PFSK-1 (cell line): ENCODE results near the gene RASA3.

Experiments used
- FOXP2 ChIP-seq: optimal IDR thresholded peaks from 2 replicates; pipeline ENCODE3; 2011; ENCODE audit warnings: borderline replicate concordance, control low read depth, inconsistent platforms; ENCODE audit not compliant: insufficient read depth; ENCODE audit errors: extremely low read length, extremely low read depth
- POLR2AphosphoS5 ChIP-seq: IDR thresholded peaks from 2 replicates; pipeline ENCODE4 v1.6.1; 2012; ENCODE audit warnings: low read depth, mild to moderate bottlenecking, control low read depth, low read length, moderate library complexity
- REST ChIP-seq, 2 experiments: IDR thresholded peaks; 2 replicates each; pipeline versions ENCODE4 v1.6.1 to v1.8.0; 2011 to 2012; ENCODE audit warnings: low read depth in 2 of 2, low read length in 2 of 2, control low read depth in 1 of 2, inconsistent platforms in 1 of 2, mild to moderate bottlenecking in 1 of 2, moderate library complexity in 1 of 2; ENCODE audit not compliant: insufficient read depth in 1 of 2
- SIN3A ChIP-seq: IDR thresholded peaks from 2 replicates; pipeline ENCODE4 v1.6.1; 2012; ENCODE audit warnings: mild to moderate bottlenecking, low read length, moderate library complexity, borderline replicate concordance; ENCODE audit not compliant: insufficient read depth
- TAF1 ChIP-seq: IDR thresholded peaks from 2 replicates; pipeline ENCODE4 v1.6.1; 2012; ENCODE audit warnings: low read length, control low read depth, borderline replicate concordance; ENCODE audit not compliant: insufficient read depth

The RASA3 gene

GRCh38 chr13:113976711-113977684, 155.4 kb downstream of the RASA3 start:
- TF ChIP-seq SIN3A: no peak
- no peak for TF ChIP-seq POLR2AphosphoS5
- TF ChIP-seq FOXP2: no peak
- no peak for TF ChIP-seq REST (IDR thresholded peaks at IDR 0.05; ENCODE audit: insufficient read depth in 1 of 2, low read depth in 2 of 2, low read length in 2 of 2)
- TF ChIP-seq TAF1: no peak

GRCh38 chr13:113975416-113975815, 157.0 kb downstream of the RASA3 start:
- no peak for TF ChIP-seq SIN3A
- TF ChIP-seq POLR2AphosphoS5: no peak
- TF ChIP-seq TAF1: no peak
- TF ChIP-seq FOXP2: no peak
- no peak for TF ChIP-seq REST (IDR thresholded peaks at IDR 0.05; ENCODE audit: insufficient read depth in 1 of 2, low read depth in 2 of 2, low read length in 2 of 2)

- TF ChIP-seq SIN3A (no peak), REST (IDR thresholded peaks at IDR 0.05; ENCODE audit: insufficient read depth in 1 of 2, low read depth in 2 of 2, low read length in 2 of 2) (no peak), FOXP2 (no peak), TAF1 (no peak), POLR2AphosphoS5 (no peak)
Observed at GRCh38 chr13:113974304-113975281, 157.8 kb downstream of the RASA3 start.

- TF ChIP-seq FOXP2: no peak
- TF ChIP-seq TAF1: no peak
- TF ChIP-seq POLR2AphosphoS5: no peak
- no peak for TF ChIP-seq REST (IDR thresholded peaks at IDR 0.05; ENCODE audit: insufficient read depth in 1 of 2, low read depth in 2 of 2, low read length in 2 of 2)
- TF ChIP-seq SIN3A: no peak
Observed at GRCh38 chr13:113973218-113974164, 158.9 kb downstream of the RASA3 start, which contains the start of gene C13orf46. Gene C13orf46 (minus strand): TSS chr13:113974076. CDS start chr13:113973997, 79 bp downstream.
